Transverse colon (tissue), 4 donors: ENCODE results near the gene CCDC24. TPM values are rescaled to one million over a fixed set of nuclear protein-coding genes. Genes with fewer than 3 reads are reported as not detected.

Experiments used
- DNase-seq: peaks from one replicate; pipeline ENCODE4 v3.0.0-alpha.2; 2019
- H3K27ac ChIP-seq, 4 donors: fragments of 200-600 bp; sonication (generic); 2 replicates each; pipeline ENCODE4 v1.5.1; 2016 to 2018; ENCODE audit warnings: inconsistent platforms in 4 of 4
- H3K27me3 ChIP-seq: fragments of 200-600 bp; sonication (generic); 2 replicates; pipeline ENCODE4 v1.5.1; 2017; ENCODE audit warnings: inconsistent platforms
- H3K36me3 ChIP-seq, 4 donors: fragments of 200-600 bp; sonication (generic); 2 replicates each; pipeline ENCODE4 v1.5.1; 2017 to 2019; ENCODE audit warnings: inconsistent platforms in 4 of 4
- H3K4me1 ChIP-seq, 4 donors: fragments of 200-600 bp; sonication (generic); 2 replicates each; pipeline ENCODE4 v1.5.1; 2017 to 2020; ENCODE audit warnings: inconsistent platforms in 4 of 4
- H3K4me3 ChIP-seq, 4 donors: fragments of 200-600 bp; sonication (generic); 1 replicate in 1 of 4; 2 replicates in 3 of 4; pipeline versions ENCODE4 v1.5.1 to v1.6.1; 2017 to 2019; ENCODE audit warnings: inconsistent platforms in 4 of 4
- H3K9me3 ChIP-seq, 2 donors: fragments of 200-600 bp; sonication (generic); 2 replicates each; pipeline ENCODE4 v1.5.1; 2017 to 2019; ENCODE audit warnings: inconsistent platforms in 2 of 2
- EP300 ChIP-seq: sonication (generic); formaldehyde crosslinking; IDR thresholded peaks from one replicate; pipeline ENCODE4 v1.6.1; 2017; ENCODE audit warnings: antibody characterized with exemption, low read depth
- POLR2A ChIP-seq: fragments of 450-650 bp; IDR thresholded peaks from one replicate; pipeline ENCODE4 v1.6.1; 2016; ENCODE audit warnings: antibody characterized with exemption, mild to moderate bottlenecking, moderate library complexity
- POLR2AphosphoS5 ChIP-seq, 3 donors: sonication (generic); formaldehyde crosslinking; IDR thresholded peaks; one replicate each; pipeline ENCODE4 v1.6.1; 2016; ENCODE audit warnings: antibody characterized with exemption in 3 of 3
- WGBS, 2 donors: methylation state at CpG; one replicate each; pipeline ENCODE4 v1.1.5; 2018; ENCODE audit warnings: low coverage in 1 of 2; 5-methylcytosine and 5-hydroxymethylcytosine counted together
- in situ Hi-C, 4 donors: fragments of 200-750 bp; cut with MboI; loops; one replicate each; pipeline versions ENCODE4 v1.15.0 to v1.15.1; 2017; ENCODE audit warnings: low sequenced_read_pairs in 3 of 4, low pct_ligation_motif_present in 1 of 4, low pct_unique_long_range_greater_than_20kb in 1 of 4
- intact Hi-C: fragments of 100-400 bp; cut with DNase I; formaldehyde crosslinking; loops from one replicate; pipeline ENCODE4 v1.15.1; 2023; ENCODE audit warnings: low total_unique reads
- total RNA-seq, 4 donors: library from RNA; depleted of rRNA; stranded (reverse); fragments of >200 nt; gene quantifications; one replicate each; pipeline ENCODE4 v1.1.0, GENCODE V29; 2016
- TF ChIP-seq, protein P1 (sequence below), 5 experiments: fragments of 200-600 bp in 3 of 5; fragments of 450-650 bp in 2 of 5; sonication (generic) in 3 of 5; IDR thresholded peaks; 1 replicate in 2 of 5; 2 replicates in 3 of 5; pipeline ENCODE4 v1.5.1; 2016 to 2017; ENCODE audit warnings: antibody characterized with exemption in 5 of 5, inconsistent platforms in 3 of 5, mild to moderate bottlenecking in 2 of 5, moderate library complexity in 1 of 5

CCDC24 gene
- total RNA-seq, 4 donors from 2014 or later = 13.8 to 22.0 (median 17.6) TPM

DNA sequence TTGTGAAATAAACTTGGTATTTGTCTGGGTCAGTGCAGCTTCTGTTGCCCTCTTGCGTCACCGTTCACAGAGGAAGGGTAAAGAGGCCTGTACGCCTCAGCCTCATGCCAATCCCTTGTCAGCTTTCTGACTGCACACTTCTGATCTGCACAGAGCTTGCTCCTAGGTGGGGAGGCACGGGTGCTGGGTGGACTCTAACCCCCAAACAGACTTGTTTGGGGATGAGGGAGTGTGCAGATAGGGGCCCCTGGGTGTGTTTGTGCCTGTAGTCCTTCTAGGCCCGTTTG lies 13.2 kb upstream of the CCDC24 start:
- TF ChIP-seq POLR2AphosphoS5 (IDR thresholded peaks at IDR 0.05) (no peak), POLR2A (no peak), EP300 (no peak)
- in situ Hi-C loops = no loop called here
- 81% methylated on average over 3 of the region's 5 CpGs; no CpG with 5 or more reads in 1 of the 2 donors for WGBS, 2 donors
- H3K9me3 ChIP-seq = no peaks in the 10 kb centered on the region
- no peaks in the 10 kb centered on the region for H3K27me3 ChIP-seq
- no peak overlapping the region for H3K4me3 ChIP-seq
- H3K4me1 ChIP-seq = peaks cover 38 to 59% (median 56%) of the 10 kb centered on the region in 4 donors
- DNase-seq = no peak
- peaks cover 0 to 5% (median 0%) of the 10 kb centered on the region in 4 donors for H3K36me3 ChIP-seq
- intact Hi-C loops = no loop called here
- peak overlapping the region; percentile 62 to 83 (median 72) for H3K27ac ChIP-seq

DNA sequence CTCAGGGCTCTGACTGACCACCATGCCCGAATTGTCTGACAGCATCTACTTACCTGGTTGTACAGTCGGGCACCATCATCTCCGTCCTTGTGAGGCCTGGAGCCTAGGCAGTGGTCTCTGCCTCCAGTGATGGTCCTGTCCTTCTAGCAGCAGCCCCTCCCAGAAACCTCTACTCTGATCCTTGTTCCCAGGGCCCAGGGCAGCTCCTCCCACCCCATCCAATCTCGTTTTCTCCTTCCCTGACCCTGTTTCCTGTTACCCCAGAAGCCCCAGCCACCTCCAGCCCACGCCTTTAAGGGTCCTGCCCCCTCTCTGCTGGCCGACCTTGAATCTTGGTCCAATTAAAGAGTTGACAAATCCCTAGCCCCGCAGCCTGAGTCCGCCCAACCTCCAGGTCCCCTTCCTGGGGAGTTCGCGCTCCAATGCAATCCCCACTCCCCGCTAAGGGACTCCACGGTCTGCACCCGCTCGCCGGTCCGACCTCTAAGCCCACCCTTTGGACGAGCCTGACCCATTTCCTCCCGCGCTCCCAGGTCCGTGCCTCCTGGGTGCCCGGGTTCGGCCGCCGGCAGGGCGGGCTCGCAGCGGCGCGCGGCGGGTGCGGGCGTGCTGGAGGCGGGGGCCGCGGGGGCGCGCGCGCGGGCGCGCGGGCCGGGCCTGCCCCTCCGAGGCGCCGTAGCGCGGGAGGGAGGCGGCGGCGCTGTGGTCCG lies 12.7 kb upstream of the CCDC24 start, which contains the start of gene B4GALT2:
B4GALT2 (plus strand) TSS at position 660 of the 710 bp plus-strand sequence. CDS start 1,951 bp downstream, outside the sequence.
- H3K36me3 ChIP-seq = peaks cover 0 to 5% (median 0%) of the 10 kb centered on the region in 4 donors

DNA sequence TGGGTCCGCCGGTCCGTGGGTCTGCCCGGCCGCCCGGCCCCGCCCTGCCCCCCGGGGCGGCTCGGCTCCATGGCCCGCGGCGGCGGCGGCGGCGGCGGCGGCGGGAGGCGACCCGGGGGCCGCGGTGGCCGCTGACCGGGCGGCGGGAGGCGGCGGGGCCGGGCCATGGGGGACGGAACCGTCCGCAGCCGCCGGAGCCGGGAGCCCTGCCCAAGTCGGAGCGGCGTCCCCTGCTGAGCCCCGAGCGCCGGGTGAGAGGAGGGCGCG lies 12.2 kb upstream of the CCDC24 start:
- in situ Hi-C loops = no loop called here
- H3K36me3 ChIP-seq = peaks cover 0 to 5% (median 0%) of the 10 kb centered on the region in 4 donors
- no peak for TF ChIP-seq EP300
- TF ChIP-seq, protein P1, sequence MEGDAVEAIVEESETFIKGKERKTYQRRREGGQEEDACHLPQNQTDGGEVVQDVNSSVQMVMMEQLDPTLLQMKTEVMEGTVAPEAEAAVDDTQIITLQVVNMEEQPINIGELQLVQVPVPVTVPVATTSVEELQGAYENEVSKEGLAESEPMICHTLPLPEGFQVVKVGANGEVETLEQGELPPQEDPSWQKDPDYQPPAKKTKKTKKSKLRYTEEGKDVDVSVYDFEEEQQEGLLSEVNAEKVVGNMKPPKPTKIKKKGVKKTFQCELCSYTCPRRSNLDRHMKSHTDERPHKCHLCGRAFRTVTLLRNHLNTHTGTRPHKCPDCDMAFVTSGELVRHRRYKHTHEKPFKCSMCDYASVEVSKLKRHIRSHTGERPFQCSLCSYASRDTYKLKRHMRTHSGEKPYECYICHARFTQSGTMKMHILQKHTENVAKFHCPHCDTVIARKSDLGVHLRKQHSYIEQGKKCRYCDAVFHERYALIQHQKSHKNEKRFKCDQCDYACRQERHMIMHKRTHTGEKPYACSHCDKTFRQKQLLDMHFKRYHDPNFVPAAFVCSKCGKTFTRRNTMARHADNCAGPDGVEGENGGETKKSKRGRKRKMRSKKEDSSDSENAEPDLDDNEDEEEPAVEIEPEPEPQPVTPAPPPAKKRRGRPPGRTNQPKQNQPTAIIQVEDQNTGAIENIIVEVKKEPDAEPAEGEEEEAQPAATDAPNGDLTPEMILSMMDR (IDR thresholded peaks at IDR 0.05) = no peak
- TF ChIP-seq POLR2A = no peak
- TF ChIP-seq POLR2AphosphoS5 (IDR thresholded peaks at IDR 0.05) = no peak
- intact Hi-C loops = no loop called here
- H3K4me1 ChIP-seq = peaks cover 33 to 55% (median 51%) of the 10 kb centered on the region in 4 donors
- H3K27ac ChIP-seq = peak overlapping the region; percentile 72 to 85 (median 82)
- peak overlapping the region; percentile 73 to 83 (median 78) for H3K4me3 ChIP-seq
- H3K27me3 ChIP-seq = no peaks in the 10 kb centered on the region
- H3K9me3 ChIP-seq = no peaks in the 10 kb centered on the region
- no peak for DNase-seq
- 0% methylated on average over 2 of the region's 45 CpGs; no CpG with 5 or more reads in 1 of the 2 donors for WGBS, 2 donors

More for the DNA sequence above, 12.7 kb upstream of the CCDC24 start, which contains the start of gene B4GALT2:
- TF ChIP-seq POLR2AphosphoS5 (IDR thresholded peaks at IDR 0.05) (no peak), EP300 (no peak), POLR2A (peak; percentile 23)
- TF ChIP-seq, protein P1 (IDR thresholded peaks at IDR 0.05) = no peak
- H3K27ac ChIP-seq = peak within 1 kb of the TSS; percentile 72 to 85 (median 82)
- in situ Hi-C loops (no loop called here), intact Hi-C loops (no loop called here)
- H3K27me3 ChIP-seq = no peaks in the 10 kb centered on the region
- peak; percentile 62 for DNase-seq
- H3K4me1 ChIP-seq = peaks cover 38 to 59% (median 56%) of the 10 kb centered on the region in 4 donors
- H3K9me3 ChIP-seq = no peaks in the 10 kb centered on the region
- peak within 1 kb of the TSS; percentile 73 to 83 (median 78) for H3K4me3 ChIP-seq
- 2 to 4% methylated on average over 6 to 29 of the region's 54 CpGs for WGBS, 2 donors

DNA sequence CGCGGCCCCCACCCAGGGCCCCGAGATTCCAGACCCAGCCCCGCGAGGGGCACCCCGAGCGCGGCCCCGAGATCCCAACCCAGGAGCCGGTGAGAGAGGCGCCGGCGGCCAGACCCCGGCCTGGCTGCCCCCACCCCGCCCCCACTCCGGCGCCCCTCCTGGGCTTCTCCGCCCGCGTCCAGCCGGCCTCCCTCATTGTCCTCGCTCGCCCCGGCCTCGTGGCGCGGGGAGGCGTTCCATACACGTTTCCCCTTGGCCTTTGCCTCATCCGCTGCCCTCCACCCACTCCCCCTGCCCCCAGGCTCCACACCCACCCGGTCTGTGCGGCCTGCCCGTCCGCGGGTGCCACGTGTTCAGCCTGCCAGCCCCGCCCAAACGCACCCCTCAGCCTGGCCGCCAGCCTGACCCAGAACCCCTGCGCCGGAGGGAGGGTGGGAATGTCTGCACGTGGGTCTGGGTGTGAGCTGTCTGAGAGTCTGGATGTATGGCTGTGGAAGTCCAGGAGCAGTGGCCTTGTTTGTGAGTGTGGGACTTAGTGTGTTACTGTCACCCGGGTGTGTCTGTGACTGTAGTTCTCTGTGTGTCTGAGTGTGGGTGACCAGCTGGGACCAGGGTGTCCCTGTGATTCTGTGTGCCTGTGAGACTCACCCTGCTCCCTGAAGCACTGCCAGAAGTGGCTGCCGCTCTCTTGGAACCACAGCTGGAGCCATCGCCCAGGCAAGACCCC lies 11.7 kb upstream of the CCDC24 start:
- TF ChIP-seq POLR2A = peak; percentile 13
- no peak for TF ChIP-seq EP300
- peak in 1 of 3 donors; percentile 9 for TF ChIP-seq POLR2AphosphoS5 (IDR thresholded peaks at IDR 0.05)
- TF ChIP-seq, protein P1 (IDR thresholded peaks at IDR 0.05) = no peak
- peaks cover 32 to 52% (median 50%) of the 10 kb centered on the region in 4 donors for H3K4me1 ChIP-seq
- peak overlapping the region; percentile 72 to 85 (median 82) for H3K27ac ChIP-seq
- no peaks in the 10 kb centered on the region for H3K9me3 ChIP-seq
- H3K36me3 ChIP-seq = peaks cover 0 to 5% (median 0%) of the 10 kb centered on the region in 4 donors
- H3K27me3 ChIP-seq = no peaks in the 10 kb centered on the region
- in situ Hi-C loops = no loop called here
- intact Hi-C loops = no loop called here
- DNase-seq = peak; percentile 72
- WGBS, 2 donors = 4% methylated on average over 29 of the region's 45 CpGs; no CpG with 5 or more reads in 1 of the 2 donors
- peak overlapping the region; percentile 73 to 83 (median 78) for H3K4me3 ChIP-seq
